ENCODE measurements around the gene SSRP1.
"Not testable (repeated sequence)": the region's sequence is repeated elsewhere in the genome, so short reads cannot be mapped to it uniquely, and the experiment has no call there.

The SSRP1 gene

DNA sequence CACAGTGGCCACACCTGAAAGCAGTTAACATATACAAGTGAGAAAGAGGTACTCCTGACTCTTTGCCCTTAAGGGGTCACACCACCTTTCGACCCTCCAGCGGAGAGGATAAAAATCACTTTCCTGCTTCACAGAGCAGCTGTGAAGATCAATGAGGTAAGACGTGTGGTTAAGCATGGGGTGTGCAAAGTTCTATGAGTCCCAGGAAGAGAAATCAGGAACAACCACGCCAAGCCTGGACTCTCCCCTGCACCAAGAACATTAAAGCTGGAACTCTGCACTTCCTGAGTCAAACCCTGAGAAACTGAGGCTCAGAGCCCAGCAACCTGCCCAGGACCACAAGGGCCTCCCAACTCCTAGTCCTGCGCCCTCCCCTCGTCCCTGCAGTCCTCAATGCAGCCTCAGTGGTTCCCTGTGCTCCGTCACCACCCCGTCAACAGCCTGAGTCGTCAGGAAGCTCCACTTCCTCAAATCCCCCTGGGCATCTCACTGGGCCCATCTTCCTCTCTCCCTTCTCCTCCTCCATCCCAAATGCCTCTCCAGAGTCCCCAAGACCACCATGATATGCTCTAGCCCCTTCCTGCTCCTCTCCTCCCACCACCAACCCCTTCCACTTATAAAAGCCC, 28.6 kb downstream of the SSRP1 start:
- Mint-ChIP-seq H3K4me3 (no peak overlapping the region), H3K27ac (no peak overlapping the region), H3K9me3 (no peaks in the 10 kb centered on the region), H3K36me3 (peaks cover 10% of the 10 kb centered on the region), H3K4me1 (peaks cover 35% of the 10 kb centered on the region)
- no peak for DNase-seq (ENCODE audit: low spot score in 2 of 2)
- ATAC-seq: no peak

GRCh38 chr11:57306161-57306876, 29.4 kb downstream of the SSRP1 start:
- Mint-ChIP-seq H3K36me3 (peaks cover 13% of the 10 kb centered on the region), H3K27ac (no peak overlapping the region), H3K4me1 (peaks cover 34% of the 10 kb centered on the region), H3K9me3 (no peaks in the 10 kb centered on the region), H3K4me3 (no peak overlapping the region)
- DNase-seq (ENCODE audit: low spot score in 2 of 2) (no peak), ATAC-seq (no peak)

GRCh38 chr11:57305523-57305922, 30.2 kb downstream of the SSRP1 start:
- DNase-seq (ENCODE audit: low spot score in 2 of 2): no peak
- H3K4me3 Mint-ChIP-seq: no peak overlapping the region
- no peak for ATAC-seq
- H3K9me3 Mint-ChIP-seq: no peaks in the 10 kb centered on the region
- H3K4me1 Mint-ChIP-seq: peaks cover 28% of the 10 kb centered on the region
- H3K27ac Mint-ChIP-seq: no peak overlapping the region
- peaks cover 13% of the 10 kb centered on the region for H3K36me3 Mint-ChIP-seq

DNA sequence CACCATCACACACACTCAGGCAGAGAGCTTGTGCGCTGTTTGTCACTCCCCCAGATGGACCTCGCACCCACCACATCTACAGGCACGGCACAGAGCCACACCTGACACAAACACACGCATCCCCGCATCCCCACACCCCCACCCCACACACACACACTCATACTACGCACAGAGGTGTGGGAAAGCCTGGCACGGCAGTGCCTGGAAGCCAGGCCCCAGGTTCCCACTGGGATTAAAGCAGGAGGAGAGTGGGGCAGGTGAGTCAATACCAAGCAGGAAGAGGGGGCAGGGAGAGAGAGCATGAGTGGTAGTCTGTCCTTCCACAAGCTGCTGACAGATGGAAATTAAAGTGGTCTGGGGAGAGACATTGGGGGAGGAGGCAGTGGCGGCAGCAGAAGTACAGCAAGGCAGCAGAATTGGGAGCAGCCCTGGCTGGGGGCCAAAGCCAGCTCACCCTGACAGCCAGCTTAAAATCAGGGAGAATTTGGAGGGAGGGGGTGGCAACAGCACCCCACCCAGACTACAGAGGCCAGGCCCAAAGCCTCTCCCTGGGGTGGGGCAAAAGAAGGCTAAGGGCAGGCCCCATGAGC, 31.6 kb downstream of the SSRP1 start:
- Mint-ChIP-seq H3K36me3 (peaks cover 8% of the 10 kb centered on the region), H3K27ac (peak overlapping the region; percentile 58)

DNA sequence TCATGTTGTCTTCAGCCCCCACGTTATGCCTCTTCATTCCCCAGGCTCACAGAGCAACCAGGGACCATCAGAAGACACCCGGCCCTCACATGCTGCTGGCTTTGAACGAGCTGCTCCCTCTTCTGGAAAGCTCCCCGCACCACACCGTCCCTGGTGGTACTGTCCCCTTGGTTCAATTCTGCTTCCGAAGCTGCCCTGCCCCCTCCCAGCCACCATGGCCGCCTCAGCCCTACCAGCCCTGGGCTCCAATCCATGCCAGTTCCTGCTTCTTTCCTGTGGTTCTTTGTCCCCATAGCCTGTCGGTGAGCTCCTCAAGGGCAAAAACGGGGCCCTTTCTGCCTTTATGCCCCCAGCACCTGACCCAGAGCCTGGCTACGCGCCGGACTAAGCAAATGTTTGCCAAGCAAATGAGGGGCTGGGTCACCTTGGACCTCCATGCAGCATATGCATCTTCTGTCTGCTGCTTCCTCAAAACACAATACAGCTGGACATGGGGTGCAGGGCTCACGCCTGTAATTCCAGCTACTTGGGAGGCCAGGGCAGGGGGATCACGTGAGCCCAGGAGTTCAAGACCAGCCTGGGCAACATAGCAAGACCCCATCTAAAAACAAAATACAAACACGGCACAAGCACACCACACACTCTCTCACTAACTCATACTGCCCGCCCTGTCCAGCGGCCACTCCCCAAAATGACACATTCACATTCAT, 32.3 kb downstream of the SSRP1 start:
- Mint-ChIP-seq H3K9me3 (peaks cover 3% of the 10 kb centered on the region), H3K4me3 (no peak overlapping the region), H3K36me3 (peaks cover 4% of the 10 kb centered on the region), H3K27ac (peak overlapping the region; percentile 65), H3K4me1 (peaks cover 14% of the 10 kb centered on the region)
- ATAC-seq (no peak), DNase-seq (ENCODE audit: low spot score in 2 of 2) (no peak)

More for the DNA sequence above, 31.6 kb downstream of the SSRP1 start:
- peaks cover 3% of the 10 kb centered on the region for H3K9me3 Mint-ChIP-seq
- ATAC-seq (no peak), DNase-seq (ENCODE audit: low spot score in 2 of 2) (no peak)
- peaks cover 17% of the 10 kb centered on the region for H3K4me1 Mint-ChIP-seq
- H3K4me3 Mint-ChIP-seq: no peak overlapping the region

DNA sequence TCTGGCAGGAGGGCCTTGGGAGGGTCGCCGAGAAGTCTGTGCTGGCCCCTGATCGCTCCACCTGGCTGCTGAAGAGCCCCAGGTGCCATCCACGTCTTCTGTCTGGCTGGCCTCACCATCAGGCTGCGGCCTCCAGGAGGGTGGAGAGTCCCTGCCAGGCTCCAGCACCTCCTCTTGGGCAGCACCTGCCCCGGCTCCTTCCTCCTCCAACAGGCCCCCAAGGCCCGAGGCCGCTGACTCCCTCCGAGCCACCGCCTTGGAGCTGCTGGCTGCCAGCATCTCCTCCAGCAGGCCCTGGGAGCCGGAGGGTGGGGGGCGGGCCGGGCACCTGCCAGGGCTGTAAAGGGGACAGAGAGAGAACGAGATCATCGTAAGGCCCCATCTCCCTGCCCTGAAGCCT, 33.2 kb downstream of the SSRP1 start:
- Mint-ChIP-seq H3K4me1 (peaks cover 14% of the 10 kb centered on the region), H3K27ac (no peak overlapping the region), H3K9me3 (peaks cover 3% of the 10 kb centered on the region), H3K4me3 (no peak overlapping the region), H3K36me3 (peaks cover 4% of the 10 kb centered on the region)
- DNase-seq (ENCODE audit: low spot score in 2 of 2) (no peak), ATAC-seq (no peak)

- H3K4me3 Mint-ChIP-seq: no peak overlapping the region
- DNase-seq (ENCODE audit: low spot score in 2 of 2): no peak
- peaks cover 4% of the 10 kb centered on the region for H3K36me3 Mint-ChIP-seq
- no peak for ATAC-seq
- peaks cover 3% of the 10 kb centered on the region for H3K9me3 Mint-ChIP-seq
- peaks cover 14% of the 10 kb centered on the region for H3K4me1 Mint-ChIP-seq
- H3K27ac Mint-ChIP-seq: no peak overlapping the region
Measured at GRCh38 chr11:57301711-57302423, 33.8 kb downstream of the SSRP1 start.

- Mint-ChIP-seq H3K36me3 (peaks cover 4% of the 10 kb centered on the region), H3K4me3 (no peak overlapping the region), H3K4me1 (peaks cover 14% of the 10 kb centered on the region), H3K9me3 (peaks cover 3% of the 10 kb centered on the region), H3K27ac (no peak overlapping the region)
- no peak for DNase-seq (ENCODE audit: low spot score in 2 of 2)
- ATAC-seq: no peak
Measured at GRCh38 chr11:57300785-57301184, 34.9 kb downstream of the SSRP1 start.

- H3K36me3 Mint-ChIP-seq: peaks cover 4% of the 10 kb centered on the region
- H3K4me1 Mint-ChIP-seq: peaks cover 13% of the 10 kb centered on the region
- DNase-seq (ENCODE audit: low spot score in 2 of 2) (no peak), ATAC-seq (no peak)
- H3K9me3 Mint-ChIP-seq: peaks cover 3% of the 10 kb centered on the region
- no peak overlapping the region for H3K27ac Mint-ChIP-seq
- no peak overlapping the region for H3K4me3 Mint-ChIP-seq
Measured at GRCh38 chr11:57299150-57299737, 36.4 kb downstream of the SSRP1 start.

- DNase-seq (ENCODE audit: low spot score in 2 of 2): no peak
- Mint-ChIP-seq H3K4me3 (no peak overlapping the region), H3K4me1 (no peaks in the 10 kb centered on the region), H3K36me3 (peaks cover 4% of the 10 kb centered on the region), H3K27ac (no peak overlapping the region), H3K9me3 (peaks cover 3% of the 10 kb centered on the region)
- no peak for ATAC-seq
Measured at GRCh38 chr11:57297221-57297620, 38.5 kb downstream of the SSRP1 start.

GRCh38 chr11:57296205-57296604, 39.5 kb downstream of the SSRP1 start:
- not testable (repeated sequence) for H3K9me3 Mint-ChIP-seq; H3K4me3 Mint-ChIP-seq; H3K36me3 Mint-ChIP-seq; H3K27ac Mint-ChIP-seq; ATAC-seq; DNase-seq (ENCODE audit: low spot score in 2 of 2); H3K4me1 Mint-ChIP-seq

DNA sequence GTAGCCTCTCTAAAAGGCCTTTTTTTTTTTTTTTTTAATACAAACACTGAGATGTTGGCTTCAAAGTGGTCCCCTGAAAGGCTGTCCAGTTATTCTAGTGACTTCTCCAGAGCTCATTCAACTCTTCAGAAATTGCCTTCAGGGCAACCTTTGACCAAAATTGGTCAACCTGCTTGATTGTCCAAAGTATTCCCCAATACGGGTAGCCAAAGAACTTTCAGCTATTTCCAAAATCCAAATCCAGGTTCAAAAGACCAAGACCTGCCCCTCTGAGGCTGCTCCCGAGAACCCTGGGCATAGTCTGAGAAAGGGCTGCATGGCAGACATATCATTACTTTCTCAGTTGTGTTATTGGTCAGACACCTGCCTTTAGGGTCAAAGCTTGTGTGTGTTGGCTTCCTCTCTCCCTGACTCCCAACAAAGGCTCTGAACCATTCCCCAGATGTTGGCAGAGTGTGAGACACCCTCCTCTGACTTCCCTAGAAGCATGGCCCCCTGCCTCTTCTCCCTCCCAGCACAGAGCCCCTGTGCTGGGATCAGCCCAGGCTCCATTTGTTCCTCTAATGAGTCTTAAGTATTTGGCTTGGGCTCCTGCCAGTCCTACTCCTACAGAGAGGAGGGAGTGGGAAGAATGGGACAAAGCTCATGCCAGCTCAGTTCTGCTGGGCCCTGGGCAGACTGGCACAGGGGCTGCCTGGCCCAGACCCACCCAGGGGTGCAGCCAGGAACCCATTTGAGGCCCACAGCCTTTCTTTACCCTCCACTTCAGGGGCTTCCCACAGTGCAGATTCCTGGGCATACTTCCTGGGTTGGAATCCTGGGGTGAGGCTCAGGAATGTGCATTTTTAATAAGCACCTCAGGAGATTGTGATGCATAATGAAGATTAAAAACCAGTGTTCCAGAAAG, 41.2 kb downstream of the SSRP1 start:
- H3K4me1 Mint-ChIP-seq: no peaks in the 10 kb centered on the region
- H3K27ac Mint-ChIP-seq: peak overlapping the region; percentile 36
- H3K36me3 Mint-ChIP-seq: no peaks in the 10 kb centered on the region
- H3K9me3 Mint-ChIP-seq: peaks cover 2% of the 10 kb centered on the region
- no peak overlapping the region for H3K4me3 Mint-ChIP-seq
- DNase-seq (ENCODE audit: low spot score in 2 of 2) (no peak), ATAC-seq (peak; percentile 6)

GRCh38 chr11:57290288-57290687, 45.4 kb downstream of the SSRP1 start:
- Mint-ChIP-seq H3K4me1 (no peaks in the 10 kb centered on the region), H3K4me3 (no peak overlapping the region), H3K27ac (no peak overlapping the region), H3K9me3 (no peaks in the 10 kb centered on the region), H3K36me3 (no peaks in the 10 kb centered on the region)
- no peak for DNase-seq (ENCODE audit: low spot score in 2 of 2)
- ATAC-seq: peak; percentile 53
